ENCODE measurements around the gene PTGR3.
A peak's percentile ranks its signal among the peaks of the same experiment; 100 is the strongest.

PTGR3 gene, protein sequence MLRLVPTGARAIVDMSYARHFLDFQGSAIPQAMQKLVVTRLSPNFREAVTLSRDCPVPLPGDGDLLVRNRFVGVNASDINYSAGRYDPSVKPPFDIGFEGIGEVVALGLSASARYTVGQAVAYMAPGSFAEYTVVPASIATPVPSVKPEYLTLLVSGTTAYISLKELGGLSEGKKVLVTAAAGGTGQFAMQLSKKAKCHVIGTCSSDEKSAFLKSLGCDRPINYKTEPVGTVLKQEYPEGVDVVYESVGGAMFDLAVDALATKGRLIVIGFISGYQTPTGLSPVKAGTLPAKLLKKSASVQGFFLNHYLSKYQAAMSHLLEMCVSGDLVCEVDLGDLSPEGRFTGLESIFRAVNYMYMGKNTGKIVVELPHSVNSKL

DNA sequence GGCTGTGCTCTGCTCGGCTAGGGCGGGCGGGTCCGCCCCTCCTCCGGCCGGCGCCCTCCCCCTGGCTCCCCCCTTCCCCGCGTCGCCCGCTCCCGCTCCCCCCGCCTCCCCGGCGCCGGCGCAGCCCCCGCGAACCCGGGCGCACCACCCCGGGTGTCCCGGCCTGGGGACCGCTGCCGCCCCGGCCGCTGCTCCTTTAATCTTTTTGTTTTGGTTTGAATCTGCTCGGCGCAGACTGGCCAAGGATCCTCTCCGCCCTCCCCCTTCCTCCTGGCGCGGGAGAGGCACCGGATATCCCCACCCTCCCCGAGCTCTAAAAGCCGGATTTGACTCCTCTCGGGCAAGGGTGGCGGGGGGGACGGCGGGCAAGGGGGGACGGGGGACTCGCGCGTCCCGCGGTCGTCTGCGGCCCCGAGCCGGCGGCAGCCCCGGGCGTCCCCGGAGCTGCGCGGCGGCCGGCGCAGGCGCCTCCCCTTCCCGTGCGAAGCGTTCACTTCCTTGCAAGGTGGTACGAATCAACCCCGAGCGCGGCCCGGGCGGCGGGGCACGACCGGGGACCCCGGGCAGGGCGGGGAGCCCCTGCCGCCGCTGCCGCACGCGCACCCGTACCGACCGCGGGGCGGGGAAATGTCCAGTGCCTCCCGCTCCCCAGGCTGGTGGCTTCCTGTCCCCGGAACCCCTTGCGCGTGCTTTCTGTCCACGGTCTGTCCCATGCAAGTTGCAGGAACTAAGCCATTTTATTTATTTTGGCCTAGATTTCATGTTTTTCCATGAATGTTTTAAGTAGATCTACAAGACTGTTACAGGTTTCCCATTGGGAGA is at the start of gene PTGR3:
PTGR3 (minus strand) TSS at position 11 of the 822 bp plus-strand sequence. CDS start 81 bp downstream, outside the sequence.
- DNase-seq (ENCODE audit: low spot score), result peak; percentile 80

DNA sequence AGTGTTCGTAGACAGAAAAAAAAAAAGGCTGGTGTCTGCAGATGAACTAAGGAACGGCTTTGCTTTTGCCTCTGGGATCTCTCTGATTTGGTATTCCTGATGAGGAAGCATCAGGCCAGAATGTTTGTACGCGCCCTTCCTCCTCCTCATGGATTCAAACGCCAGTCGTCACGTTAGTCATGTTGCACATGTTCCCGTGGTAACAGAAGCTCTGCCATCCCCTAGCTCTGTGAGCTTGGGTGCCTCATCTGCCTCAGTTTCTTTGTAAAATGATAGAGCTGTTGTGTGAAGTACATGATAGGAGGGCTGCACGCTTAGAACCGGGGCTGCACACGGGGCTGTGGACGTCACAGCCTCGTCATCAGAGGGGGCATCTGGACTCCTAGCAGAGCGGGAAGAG is 48.7 kb upstream of the PTGR3 start:
- DNase-seq (ENCODE audit: low spot score), result no peak

DNA sequence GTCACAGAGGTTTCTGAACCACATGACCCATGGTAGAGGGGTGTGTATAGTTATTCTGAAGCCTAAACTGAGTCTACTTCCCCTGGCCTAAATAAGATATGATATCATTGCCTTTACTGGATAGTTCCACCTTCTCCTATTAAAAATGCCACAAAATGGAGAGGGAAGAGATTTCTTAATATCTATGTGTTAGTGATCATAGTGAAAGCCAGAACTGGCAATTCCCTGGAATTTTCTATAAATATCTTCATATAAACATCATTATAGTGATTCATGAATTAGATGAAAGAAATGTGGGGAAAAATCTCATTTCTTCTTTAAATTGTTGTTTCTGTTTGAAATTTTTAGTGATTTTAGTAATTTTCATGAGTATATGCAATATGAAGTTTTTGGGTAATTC is 47.4 kb upstream of the PTGR3 start:
- DNase-seq (ENCODE audit: low spot score), result no peak

DNA sequence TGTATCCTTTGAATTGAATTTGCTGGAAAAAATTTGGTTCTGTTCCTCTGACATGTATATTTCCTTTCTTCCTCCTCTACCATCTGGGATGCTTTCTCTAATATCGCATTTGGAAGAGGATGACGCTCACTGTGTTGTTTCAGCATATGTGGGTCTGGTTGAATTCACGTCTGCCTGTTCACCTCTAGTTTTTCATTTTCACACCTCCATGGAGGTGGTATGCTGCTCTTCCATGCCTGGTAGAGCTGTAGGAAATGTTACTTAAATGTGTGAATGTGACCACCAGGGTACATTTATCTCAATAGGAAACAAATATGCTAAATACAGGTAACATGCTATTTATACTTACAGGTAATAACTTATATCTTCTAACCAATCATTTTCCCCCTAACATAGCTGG is 46.2 kb upstream of the PTGR3 start:
- DNase-seq (ENCODE audit: low spot score), result no peak

GRCh38 chr18:75253784-75254183 is 44.8 kb upstream of the PTGR3 start:
- no peak for DNase-seq (ENCODE audit: low spot score)

- no peak for DNase-seq (ENCODE audit: low spot score)
Observed at GRCh38 chr18:75253043-75253442, 44.1 kb upstream of the PTGR3 start.

DNA sequence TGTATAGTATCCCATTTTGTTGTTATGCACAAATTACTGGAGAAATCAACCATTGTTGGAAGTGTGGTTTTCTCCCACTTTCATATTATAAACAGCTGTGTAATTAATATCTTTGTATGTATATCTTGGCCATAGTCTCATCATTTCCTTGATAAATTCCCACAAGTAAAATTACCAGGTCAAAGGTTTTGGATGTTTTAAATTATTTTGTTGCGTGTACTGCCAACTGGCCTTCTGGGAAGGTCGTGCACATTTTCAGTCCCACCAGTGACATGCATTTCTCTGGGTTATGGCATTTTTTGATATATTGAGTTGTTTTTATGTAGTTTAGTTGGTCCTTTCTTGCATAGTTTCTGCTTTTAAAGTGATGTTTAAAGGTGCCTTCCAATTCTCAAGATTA is 43.2 kb upstream of the PTGR3 start:
- no peak for DNase-seq (ENCODE audit: low spot score)

- no peak for DNase-seq (ENCODE audit: low spot score)
Observed at GRCh38 chr18:75251466-75251865, 42.5 kb upstream of the PTGR3 start.

- DNase-seq (ENCODE audit: low spot score), result no peak
Observed at GRCh38 chr18:75250471-75250821, 41.5 kb upstream of the PTGR3 start.

- no peak for DNase-seq (ENCODE audit: low spot score)
Observed at GRCh38 chr18:75249672-75250470, 40.9 kb upstream of the PTGR3 start.

DNA sequence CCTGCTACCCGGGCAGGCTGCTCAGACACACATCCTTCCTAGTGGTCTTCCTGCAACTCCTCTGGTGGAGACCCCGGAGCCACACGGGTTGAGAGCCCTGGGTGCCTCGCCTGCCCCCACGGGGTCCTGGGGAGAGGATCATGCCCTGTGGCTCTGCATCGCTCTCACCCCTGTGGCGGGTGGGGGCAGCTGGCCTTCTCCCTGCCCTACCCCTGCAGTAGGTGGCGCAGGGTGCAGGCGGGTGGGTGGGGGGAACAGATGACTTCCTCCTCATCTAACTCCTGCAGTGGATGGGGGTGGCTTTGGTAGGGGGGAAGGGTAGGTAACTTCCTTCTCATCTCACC is 40.2 kb upstream of the PTGR3 start:
- DNase-seq (ENCODE audit: low spot score), result no peak

GRCh38 chr18:75248426-75249174 is 39.7 kb upstream of the PTGR3 start:
- peak; percentile 37 for DNase-seq (ENCODE audit: low spot score)

DNA sequence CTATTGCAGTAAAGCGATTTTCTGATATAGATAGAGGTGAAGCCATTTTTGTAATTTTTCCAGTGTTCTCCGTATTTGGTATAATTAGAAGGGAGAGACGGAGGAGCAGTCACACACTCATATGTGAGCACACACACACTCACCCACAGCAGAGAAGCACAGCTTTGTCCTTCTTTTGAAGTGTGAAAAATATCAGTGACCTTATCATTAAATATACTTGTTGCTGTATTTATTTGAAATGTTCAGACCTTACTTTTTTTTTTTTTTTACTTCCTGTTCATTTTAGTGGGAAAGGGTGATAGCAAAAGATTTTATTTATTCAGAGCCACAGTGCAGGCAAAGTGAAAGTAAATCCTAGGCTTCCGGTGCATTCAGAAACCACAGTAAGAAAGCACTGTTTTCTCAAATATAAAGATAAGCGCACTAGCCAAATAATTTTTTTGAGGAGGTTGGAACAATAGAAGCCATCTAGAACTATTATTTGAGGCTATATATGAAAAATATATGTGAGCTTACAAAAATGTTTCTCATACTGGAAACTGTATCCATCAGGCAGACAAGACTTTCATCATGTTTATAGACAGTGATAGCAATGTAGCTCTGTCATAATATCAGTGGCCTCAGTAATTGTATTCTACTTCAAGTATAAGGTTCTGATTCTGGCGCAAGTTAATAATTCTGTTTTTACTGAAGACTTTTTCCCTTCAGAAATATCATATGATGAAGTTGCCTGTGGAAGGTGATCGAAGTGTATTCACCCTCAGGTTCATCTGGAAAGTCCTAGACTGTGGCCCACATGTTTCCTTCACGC is 38.9 kb upstream of the PTGR3 start:
- DNase-seq (ENCODE audit: low spot score), result peak; percentile 68

- DNase-seq (ENCODE audit: low spot score), result peak; percentile 48
Observed at GRCh38 chr18:75246721-75247610, 38.0 kb upstream of the PTGR3 start.

- DNase-seq (ENCODE audit: low spot score), result no peak
Observed at GRCh38 chr18:75244351-75245313, 35.7 kb upstream of the PTGR3 start.

GRCh38 chr18:75241705-75242104 is 32.8 kb upstream of the PTGR3 start:
- DNase-seq (ENCODE audit: low spot score), result no peak

GRCh38 chr18:75240433-75240832 is 31.5 kb upstream of the PTGR3 start:
- no peak for DNase-seq (ENCODE audit: low spot score)

DNA sequence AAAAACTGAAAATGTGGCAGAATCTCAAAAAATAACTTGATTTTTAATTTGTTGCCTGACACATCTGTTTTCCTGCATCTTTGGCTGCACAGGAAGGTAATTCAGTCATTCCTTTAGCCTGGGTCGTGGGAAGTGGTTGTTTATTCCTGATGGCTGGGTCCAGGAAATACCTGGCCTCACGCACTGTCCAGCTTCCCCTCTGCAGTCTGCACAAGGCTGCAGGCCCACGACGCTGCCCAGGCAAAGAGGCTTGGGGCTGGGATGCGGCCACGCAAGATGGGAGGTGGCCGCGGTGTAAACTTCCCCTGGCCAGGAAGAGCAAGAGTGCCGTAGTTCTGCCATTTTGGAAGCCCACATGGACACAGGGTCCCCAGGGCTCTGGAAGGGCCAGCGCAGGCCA is 29.8 kb upstream of the PTGR3 start:
- no peak for DNase-seq (ENCODE audit: low spot score)

GRCh38 chr18:75238100-75238499 is 29.2 kb upstream of the PTGR3 start:
- DNase-seq (ENCODE audit: low spot score), result no peak
